Endodermal cell (in vitro differentiated cells): ENCODE measurements around the gene ALKBH5. TPM values are rescaled to one million over a fixed set of nuclear protein-coding genes. Genes with fewer than 3 reads are reported as not detected.

Experiments
- DNase-seq: peaks from one replicate; pipeline ENCODE4 v3.0.0-alpha.2; 2017
- H3K27ac ChIP-seq: 2 replicates; pipeline ENCODE4 v1.5.1; 2013; ENCODE audit warnings: mild to moderate bottlenecking, low read depth, low read length, moderate library complexity
- H3K27me3 ChIP-seq: 2 replicates; pipeline ENCODE4 v1.6.1; 2013; ENCODE audit warnings: mild to moderate bottlenecking, low read length, moderate library complexity; ENCODE audit not compliant: insufficient read depth, control insufficient read depth, poor library complexity, severe bottlenecking
- H3K36me3 ChIP-seq: 2 replicates; pipeline ENCODE4 v1.7.0; 2013; ENCODE audit warnings: mild to moderate bottlenecking, low read length, moderate library complexity; ENCODE audit not compliant: control insufficient read depth, insufficient read depth
- H3K4me1 ChIP-seq: one replicate; pipeline ENCODE4 v1.7.0; 2013; ENCODE audit warnings: low read length; ENCODE audit not compliant: control insufficient read depth, insufficient read depth
- H3K4me3 ChIP-seq: 2 replicates; pipeline ENCODE4 v1.5.1; 2013; ENCODE audit warnings: mild to moderate bottlenecking, low read length, moderate library complexity
- H3K9ac ChIP-seq: 2 replicates; pipeline ENCODE4 v1.6.1; 2013; ENCODE audit warnings: mild to moderate bottlenecking, low read length, moderate library complexity; ENCODE audit not compliant: poor library complexity, severe bottlenecking; ENCODE audit errors: extremely low read depth
- H3K9me3 ChIP-seq: 2 replicates; pipeline ENCODE4 v1.6.1; 2013; ENCODE audit warnings: mild to moderate bottlenecking, low read length, moderate library complexity; ENCODE audit not compliant: control insufficient read depth
- H3K27ac Mint-ChIP-seq: 2 replicates; pipeline ENCODE4 v1.8.0; 2020; ENCODE audit warnings: mixed read lengths
- H3K27me3 Mint-ChIP-seq: 2 replicates; pipeline ENCODE4 v1.8.0; 2021; ENCODE audit warnings: mild to moderate bottlenecking, mixed read lengths; ENCODE audit not compliant: insufficient read depth
- H3K36me3 Mint-ChIP-seq: 2 replicates; pipeline ENCODE4 v1.8.0; 2020; ENCODE audit warnings: low read depth, mixed read lengths
- H3K4me1 Mint-ChIP-seq: 2 replicates; pipeline ENCODE4 v1.8.0; 2020; ENCODE audit warnings: mixed read lengths
- H3K4me3 Mint-ChIP-seq: 2 replicates; pipeline ENCODE4 v1.8.0; 2020; ENCODE audit warnings: mild to moderate bottlenecking, moderate library complexity, mixed read lengths
- H3K9me3 Mint-ChIP-seq: 2 replicates; pipeline ENCODE4 v1.8.0; 2020; ENCODE audit warnings: mild to moderate bottlenecking, mixed read lengths
- WGBS, 2 experiments: methylation state at CpG; one replicate each; pipeline versions ENCODE4 v1.1.5 to v1.1.7; 2013; ENCODE audit warnings: missing lambda C conversion rate in 2 of 2, mixed read lengths in 1 of 2; ENCODE audit not compliant: insufficient coverage in 1 of 2, insufficient read length in 1 of 2; 5-methylcytosine and 5-hydroxymethylcytosine counted together
- total RNA-seq, 2 donors: library from RNA; stranded (reverse); fragmentation: NEBNext Ultra II Directional in 1 of 2; extraction: Animal tissue kit (Norgen Biotek cat#: 25700) in 1 of 2; gene quantifications; 2 replicates in 1 of 2; 3 replicates in 1 of 2; pipeline ENCODE4 v1.2.1, GENCODE V29; 2021
- TF ChIP-seq, protein P1 (sequence below): fragments of 200-600 bp; sonication (generic); conservative IDR thresholded peaks from 2 replicates; pipeline ENCODE4 v1.5.0; 2021; ENCODE audit warnings: antibody characterized with exemption, mild to moderate bottlenecking

ALKBH5 gene
- total RNA-seq, 2 donors from 2014 or later: 64.1 to 80.9 TPM

DNA sequence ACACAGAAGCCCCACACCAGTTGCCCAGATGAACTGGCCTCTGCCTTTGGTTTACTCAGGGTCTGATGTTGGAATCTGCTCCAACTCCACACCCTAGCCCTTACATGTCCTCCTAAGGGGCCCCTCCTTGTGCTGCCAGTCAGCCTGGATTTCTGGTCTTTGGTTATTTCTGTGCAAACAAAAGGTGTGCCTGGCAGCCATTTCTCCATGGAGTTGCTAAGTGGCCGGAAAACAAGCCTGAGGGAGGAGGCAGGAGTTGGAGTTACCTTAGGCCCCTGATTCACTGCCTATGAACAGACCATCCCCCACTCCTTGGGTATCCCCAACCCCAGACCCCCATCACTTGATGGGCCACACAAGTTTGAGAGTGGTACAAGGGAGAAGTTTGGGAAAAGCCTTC, 4.4 kb upstream of the ALKBH5 start:
- Mint-ChIP-seq H3K27ac (no peak overlapping the region), H3K4me3 (no peak overlapping the region), H3K4me1 (peaks cover 10% of the 10 kb centered on the region), H3K9me3 (no peaks in the 10 kb centered on the region), H3K36me3 (no peaks in the 10 kb centered on the region), H3K27me3 (no peaks in the 10 kb centered on the region)
- TF ChIP-seq, protein P1, sequence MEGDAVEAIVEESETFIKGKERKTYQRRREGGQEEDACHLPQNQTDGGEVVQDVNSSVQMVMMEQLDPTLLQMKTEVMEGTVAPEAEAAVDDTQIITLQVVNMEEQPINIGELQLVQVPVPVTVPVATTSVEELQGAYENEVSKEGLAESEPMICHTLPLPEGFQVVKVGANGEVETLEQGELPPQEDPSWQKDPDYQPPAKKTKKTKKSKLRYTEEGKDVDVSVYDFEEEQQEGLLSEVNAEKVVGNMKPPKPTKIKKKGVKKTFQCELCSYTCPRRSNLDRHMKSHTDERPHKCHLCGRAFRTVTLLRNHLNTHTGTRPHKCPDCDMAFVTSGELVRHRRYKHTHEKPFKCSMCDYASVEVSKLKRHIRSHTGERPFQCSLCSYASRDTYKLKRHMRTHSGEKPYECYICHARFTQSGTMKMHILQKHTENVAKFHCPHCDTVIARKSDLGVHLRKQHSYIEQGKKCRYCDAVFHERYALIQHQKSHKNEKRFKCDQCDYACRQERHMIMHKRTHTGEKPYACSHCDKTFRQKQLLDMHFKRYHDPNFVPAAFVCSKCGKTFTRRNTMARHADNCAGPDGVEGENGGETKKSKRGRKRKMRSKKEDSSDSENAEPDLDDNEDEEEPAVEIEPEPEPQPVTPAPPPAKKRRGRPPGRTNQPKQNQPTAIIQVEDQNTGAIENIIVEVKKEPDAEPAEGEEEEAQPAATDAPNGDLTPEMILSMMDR: no peak
- 83% methylated on average over 1 of the region's 1 CpG; no CpG with 5 or more reads in 1 of the 2 experiments for WGBS, 2 experiments
- Histone ChIP-seq H3K36me3 (no peaks in the 10 kb centered on the region), H3K9me3 (no peaks in the 10 kb centered on the region), H3K27me3 (no peaks in the 10 kb centered on the region), H3K4me1 (peaks cover 5% of the 10 kb centered on the region), H3K4me3 (no peak overlapping the region), H3K9ac (no peak overlapping the region), H3K27ac (no peak overlapping the region)
- DNase-seq: no peak

DNA sequence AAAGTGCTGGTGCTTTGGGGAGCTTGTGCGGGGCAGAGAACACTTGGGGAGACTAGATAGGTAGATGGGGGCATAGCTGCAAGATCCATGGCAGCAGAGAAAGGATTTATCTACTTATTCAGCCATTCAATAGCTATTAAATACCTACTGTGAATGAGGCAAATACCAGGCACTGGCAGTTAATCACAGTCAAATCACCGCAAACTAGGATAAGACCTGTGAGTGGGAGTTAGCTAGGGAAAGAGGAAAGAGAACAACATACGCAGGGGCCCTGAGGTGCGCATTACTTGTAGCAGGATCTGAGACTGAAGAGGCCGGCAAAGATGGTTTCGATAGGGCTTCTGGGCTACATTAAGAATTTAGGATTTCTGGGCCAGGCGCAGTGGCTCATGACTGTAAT, 3.8 kb upstream of the ALKBH5 start:
- Histone ChIP-seq H3K27me3 (no peaks in the 10 kb centered on the region), H3K4me3 (no peak overlapping the region), H3K27ac (no peak overlapping the region), H3K9ac (no peak overlapping the region), H3K4me1 (peaks cover 5% of the 10 kb centered on the region), H3K9me3 (no peaks in the 10 kb centered on the region), H3K36me3 (no peaks in the 10 kb centered on the region)
- Mint-ChIP-seq H3K36me3 (no peaks in the 10 kb centered on the region), H3K4me1 (peaks cover 10% of the 10 kb centered on the region), H3K27ac (no peak overlapping the region), H3K27me3 (no peaks in the 10 kb centered on the region), H3K4me3 (no peak overlapping the region), H3K9me3 (no peaks in the 10 kb centered on the region)
- 91% methylated on average over 7 of the region's 7 CpGs for WGBS, 2 experiments
- no peak for DNase-seq
- TF ChIP-seq, protein P1: no peak

DNA sequence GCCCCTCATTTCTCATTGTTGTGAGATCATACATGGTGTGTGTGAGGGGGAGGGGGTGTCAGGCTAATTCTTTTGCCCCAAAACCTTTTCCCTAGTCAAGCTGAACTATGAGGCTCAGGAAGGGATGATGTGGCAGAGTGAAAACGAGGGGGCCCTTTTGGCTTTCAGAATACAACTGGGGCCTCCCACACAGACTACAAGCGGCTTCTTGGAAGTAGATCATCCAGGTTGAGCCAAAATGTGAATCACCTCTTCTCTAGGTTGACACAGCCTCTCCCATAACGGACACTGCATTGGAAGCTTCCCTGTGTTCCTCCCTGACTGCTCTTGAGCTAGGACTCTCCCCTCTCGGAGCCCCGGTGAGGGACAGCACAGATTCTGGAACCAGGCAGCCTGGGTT, 2.3 kb upstream of the ALKBH5 start:
- no peak overlapping the region for H3K27ac ChIP-seq
- H3K36me3 ChIP-seq: peaks cover 9% of the 10 kb centered on the region
- no peaks in the 10 kb centered on the region for H3K9me3 ChIP-seq
- H3K4me1 Mint-ChIP-seq: peaks cover 26% of the 10 kb centered on the region
- no peak overlapping the region for H3K4me3 ChIP-seq
- no peaks in the 10 kb centered on the region for H3K36me3 Mint-ChIP-seq
- 88 to 92% methylated on average over 5 of the region's 5 CpGs for WGBS, 2 experiments
- no peak overlapping the region for H3K4me3 Mint-ChIP-seq
- peaks cover 5% of the 10 kb centered on the region for H3K4me1 ChIP-seq
- no peak for DNase-seq
- TF ChIP-seq, protein P1: no peak
- no peak overlapping the region for H3K9ac ChIP-seq
- no peaks in the 10 kb centered on the region for H3K27me3 ChIP-seq
- no peak overlapping the region for H3K27ac Mint-ChIP-seq
- no peaks in the 10 kb centered on the region for H3K27me3 Mint-ChIP-seq
- no peaks in the 10 kb centered on the region for H3K9me3 Mint-ChIP-seq
